Measurements from ENCODE around the gene BATF3. TPM values are rescaled to one million over a fixed set of nuclear protein-coding genes. Genes with fewer than 3 reads are reported as not detected.
"Not testable (repeated sequence)": the region's sequence is repeated elsewhere in the genome, so short reads cannot be mapped to it uniquely, and the experiment has no call there.

The BATF3 gene
- total RNA-seq, 4 donors from 2014 or later = 0.25 TPM; not detected in 3

DNA sequence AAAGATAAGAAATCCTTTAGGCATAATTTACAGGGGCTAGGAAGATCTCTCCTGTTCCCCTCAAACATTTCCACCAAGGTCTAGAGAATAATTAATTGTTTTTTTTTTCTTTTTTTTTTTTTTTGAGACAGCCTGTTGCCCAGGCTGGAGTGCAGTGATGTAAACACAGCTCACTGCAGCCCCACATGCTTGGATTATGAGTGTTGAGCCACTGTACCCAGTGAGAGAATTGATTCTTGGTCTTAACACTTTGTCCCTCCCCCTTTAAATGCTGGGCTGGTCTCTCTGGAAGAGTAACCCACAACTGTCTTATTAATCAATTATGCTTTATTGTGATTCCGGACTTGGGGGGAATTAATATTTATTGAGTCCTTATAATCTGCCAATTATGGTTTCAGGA, 57.7 kb downstream of the BATF3 start:
- Histone ChIP-seq H3K27me3 (no peaks in the 10 kb centered on the region), H3K4me3 (no peak overlapping the region), H3K36me3 (no peaks in the 10 kb centered on the region), H3K9me3 (peaks cover 6% of the 10 kb centered on the region), H3K4me1 (peaks cover 15% of the 10 kb centered on the region), H3K27ac (no peak overlapping the region)
- peak in 1 of 2 donors; percentile 4 for DNase-seq (ENCODE audit: low spot score in 2 of 2)
- WGBS = 79% methylated on average over 1 of the region's 1 CpG
- no peak for TF ChIP-seq POLR2AphosphoS5 (IDR thresholded peaks at IDR 0.05)
- TF ChIP-seq EP300 (IDR thresholded peaks at IDR 0.05) = no peak
- TF ChIP-seq POLR2A (IDR thresholded peaks at IDR 0.05) = no peak
- TF ChIP-seq, protein P1, sequence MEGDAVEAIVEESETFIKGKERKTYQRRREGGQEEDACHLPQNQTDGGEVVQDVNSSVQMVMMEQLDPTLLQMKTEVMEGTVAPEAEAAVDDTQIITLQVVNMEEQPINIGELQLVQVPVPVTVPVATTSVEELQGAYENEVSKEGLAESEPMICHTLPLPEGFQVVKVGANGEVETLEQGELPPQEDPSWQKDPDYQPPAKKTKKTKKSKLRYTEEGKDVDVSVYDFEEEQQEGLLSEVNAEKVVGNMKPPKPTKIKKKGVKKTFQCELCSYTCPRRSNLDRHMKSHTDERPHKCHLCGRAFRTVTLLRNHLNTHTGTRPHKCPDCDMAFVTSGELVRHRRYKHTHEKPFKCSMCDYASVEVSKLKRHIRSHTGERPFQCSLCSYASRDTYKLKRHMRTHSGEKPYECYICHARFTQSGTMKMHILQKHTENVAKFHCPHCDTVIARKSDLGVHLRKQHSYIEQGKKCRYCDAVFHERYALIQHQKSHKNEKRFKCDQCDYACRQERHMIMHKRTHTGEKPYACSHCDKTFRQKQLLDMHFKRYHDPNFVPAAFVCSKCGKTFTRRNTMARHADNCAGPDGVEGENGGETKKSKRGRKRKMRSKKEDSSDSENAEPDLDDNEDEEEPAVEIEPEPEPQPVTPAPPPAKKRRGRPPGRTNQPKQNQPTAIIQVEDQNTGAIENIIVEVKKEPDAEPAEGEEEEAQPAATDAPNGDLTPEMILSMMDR (IDR thresholded peaks at IDR 0.05) = no peak

- Histone ChIP-seq H3K27me3 (no peaks in the 10 kb centered on the region), H3K27ac (no peak overlapping the region), H3K9me3 (peaks cover 6% of the 10 kb centered on the region), H3K4me3 (no peak overlapping the region), H3K4me1 (peaks cover 29% of the 10 kb centered on the region), H3K36me3 (no peaks in the 10 kb centered on the region)
- TF ChIP-seq, protein P1 (IDR thresholded peaks at IDR 0.05) = no peak
- TF ChIP-seq EP300 (IDR thresholded peaks at IDR 0.05) (no peak), POLR2AphosphoS5 (IDR thresholded peaks at IDR 0.05) (no peak), POLR2A (IDR thresholded peaks at IDR 0.05) (no peak)
- WGBS = 95% methylated on average over 3 of the region's 3 CpGs
- DNase-seq (ENCODE audit: low spot score in 2 of 2) = peak; percentile 5 to 6
Measured at GRCh38 chr1:212640223-212640878, 59.3 kb downstream of the BATF3 start.

GRCh38 chr1:212639524-212639923, 60.1 kb downstream of the BATF3 start:
- not testable (repeated sequence) for H3K27me3 ChIP-seq; H3K36me3 ChIP-seq; H3K27ac ChIP-seq; H3K4me3 ChIP-seq; H3K9me3 ChIP-seq; DNase-seq (ENCODE audit: low spot score in 2 of 2)
- H3K4me1 ChIP-seq = peaks cover 30% of the 10 kb centered on the region
- 81% methylated on average over 2 of the region's 2 CpGs for WGBS

DNA sequence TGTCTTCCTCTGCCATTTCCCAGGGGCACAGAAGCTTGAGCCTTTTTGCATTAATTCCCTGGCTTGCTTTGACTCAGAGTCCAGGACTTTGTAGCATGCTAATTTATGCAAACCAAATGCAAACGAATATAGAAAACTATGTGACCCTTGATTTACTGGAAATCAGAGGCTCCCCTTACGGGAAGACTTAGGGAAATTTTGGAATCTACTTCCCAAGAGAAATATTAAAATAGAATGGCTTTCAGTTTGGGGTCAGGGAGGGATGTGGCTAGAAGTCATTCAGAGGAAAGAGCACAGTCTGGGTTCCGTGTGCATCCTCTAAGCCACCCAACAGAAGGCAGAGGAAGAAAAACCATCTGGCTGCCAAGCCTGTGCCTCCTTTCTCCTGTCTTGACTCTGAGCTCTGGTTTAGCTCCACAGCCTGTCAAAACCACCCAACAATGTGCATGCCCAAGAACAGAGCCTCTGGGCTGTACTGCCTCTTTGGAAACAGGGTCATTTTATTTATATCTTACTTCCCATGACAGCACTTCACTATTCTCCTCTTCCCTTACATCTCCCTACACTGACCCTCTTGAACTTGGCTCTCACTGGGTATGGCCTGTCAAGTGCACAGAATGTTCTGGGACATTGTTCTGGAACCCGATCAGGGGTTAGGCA, 61.0 kb downstream of the BATF3 start:
- Histone ChIP-seq H3K9me3 (peaks cover 6% of the 10 kb centered on the region), H3K4me1 (peaks cover 30% of the 10 kb centered on the region), H3K27me3 (no peaks in the 10 kb centered on the region), H3K4me3 (no peak overlapping the region), H3K36me3 (no peaks in the 10 kb centered on the region), H3K27ac (peak overlapping the region; percentile 36)
- DNase-seq (ENCODE audit: low spot score in 2 of 2) = peak; percentile 11 to 29
- WGBS = 57% methylated on average over 4 of the region's 4 CpGs
- no peak for TF ChIP-seq POLR2AphosphoS5 (IDR thresholded peaks at IDR 0.05)
- TF ChIP-seq, protein P1 (IDR thresholded peaks at IDR 0.05) = no peak
- no peak for TF ChIP-seq POLR2A (IDR thresholded peaks at IDR 0.05)
- TF ChIP-seq EP300 (IDR thresholded peaks at IDR 0.05) = no peak

DNA sequence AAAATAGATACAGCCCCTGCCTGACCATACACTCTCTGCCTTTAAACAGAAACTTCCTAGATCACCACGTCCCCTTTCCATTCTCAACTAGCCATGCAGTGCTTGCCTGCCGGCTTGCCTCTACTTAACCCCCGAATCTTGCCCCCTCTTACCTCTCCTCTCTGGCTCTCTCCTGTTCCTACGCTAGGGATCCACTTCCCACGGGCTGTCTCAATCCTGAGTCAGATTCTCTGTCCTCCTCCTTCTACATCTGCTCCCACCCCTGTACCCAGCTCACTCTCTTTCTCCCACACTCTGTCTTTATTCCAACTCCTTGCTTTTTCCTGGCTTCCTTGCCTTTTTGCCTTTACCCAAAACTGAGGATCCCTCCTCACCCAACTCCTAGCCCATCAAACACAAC, 61.7 kb downstream of the BATF3 start:
- H3K36me3 ChIP-seq = no peaks in the 10 kb centered on the region
- H3K27me3 ChIP-seq = no peaks in the 10 kb centered on the region
- H3K9me3 ChIP-seq = peaks cover 6% of the 10 kb centered on the region
- 70% methylated on average over 5 of the region's 5 CpGs for WGBS
- peak overlapping the region; percentile 36 for H3K27ac ChIP-seq
- H3K4me3 ChIP-seq = peak overlapping the region; percentile 2
- TF ChIP-seq POLR2AphosphoS5 (IDR thresholded peaks at IDR 0.05) = no peak
- TF ChIP-seq, protein P1 (IDR thresholded peaks at IDR 0.05) = no peak
- no peak for TF ChIP-seq EP300 (IDR thresholded peaks at IDR 0.05)
- TF ChIP-seq POLR2A (IDR thresholded peaks at IDR 0.05) = no peak
- peaks cover 30% of the 10 kb centered on the region for H3K4me1 ChIP-seq
- peak; percentile 9 to 29 for DNase-seq (ENCODE audit: low spot score in 2 of 2)

Other genes starting within 250 kb of the BATF3 start
- 100 to 1,000 TPM in 2 of 4 donors, 10 to 100 TPM in 2; 43.9 to 151 (median 84.1) TPM for gene ATF3, start 91.1 kb downstream of the BATF3 start, total RNA-seq
- 10 to 100 TPM; 18.3 to 57.5 (median 34.3) TPM for gene NSL1, start 91.9 kb upstream of the BATF3 start, total RNA-seq
- gene TATDN3, start 92.1 kb upstream of the BATF3 start, total RNA-seq = 10 to 100 TPM in 2 of 4 donors, 1 to 10 TPM in 2; 5.9 to 16.4 (median 9.1) TPM
- not detected for gene SPATA45, start 147.8 kb upstream of the BATF3 start, total RNA-seq
- 1 to 10 TPM; 4.3 to 8.5 (median 6.3) TPM for gene FLVCR1, start 158.4 kb upstream of the BATF3 start, total RNA-seq